OCI-LY1 (cell line): ENCODE results near the gene DNAJA3.

ENCODE experiments used
- H2AFZ ChIP-seq: fragments of 200-600 bp; sonication (generic), shearing (Covaris generic); 2 replicates; pipeline ENCODE4 v1.6.0; 2014; ENCODE audit warnings: antibody characterized with exemption, mild to moderate bottlenecking, low read length
- H3F3A ChIP-seq: fragments of 200-600 bp; sonication (generic), shearing (Covaris generic); 2 replicates; pipeline ENCODE4 v1.6.0; 2014; ENCODE audit warnings: mild to moderate bottlenecking, antibody characterized with exemption, low read length, moderate library complexity; ENCODE audit not compliant: insufficient read depth
- H3K27ac ChIP-seq: fragments of 200-600 bp; sonication (generic); 2 replicates; pipeline ENCODE4 v1.5.1; 2014; ENCODE audit warnings: low read length, mixed run types, mild to moderate bottlenecking, low read depth; ENCODE audit not compliant: poor library complexity, severe bottlenecking
- H3K27me3 ChIP-seq: fragments of 200-600 bp; sonication (generic); 2 replicates; pipeline ENCODE4 v1.6.0; 2014; ENCODE audit warnings: antibody characterized with exemption, mild to moderate bottlenecking, low read length, moderate library complexity; ENCODE audit not compliant: insufficient read depth
- H3K36me3 ChIP-seq: fragments of 200-600 bp; sonication (generic); 2 replicates; pipeline ENCODE4 v1.6.1; 2014; ENCODE audit warnings: mild to moderate bottlenecking, antibody characterized with exemption, low read length, moderate library complexity, mixed read lengths; ENCODE audit not compliant: insufficient read depth
- H3K4me1 ChIP-seq: fragments of 200-600 bp; sonication (generic); 2 replicates; pipeline ENCODE4 v1.5.1; 2014; ENCODE audit warnings: mild to moderate bottlenecking, low read length, moderate library complexity; ENCODE audit not compliant: insufficient read depth, severe bottlenecking
- H3K4me2 ChIP-seq: fragments of 200-600 bp; sonication (generic), shearing (Covaris generic); 2 replicates; pipeline ENCODE4 v1.6.1; 2014; ENCODE audit warnings: low read length
- H3K4me3 ChIP-seq: fragments of 200-600 bp; sonication (generic); 2 replicates; pipeline ENCODE4 v1.5.1; 2014; ENCODE audit warnings: low read length, low read depth, mild to moderate bottlenecking, mixed read lengths; ENCODE audit not compliant: poor library complexity, severe bottlenecking
- H3K79me2 ChIP-seq: fragments of 200-600 bp; shearing (Covaris generic); 2 replicates; pipeline ENCODE4 v1.6.1; 2016; ENCODE audit warnings: mixed run types, low read length, mixed read lengths; ENCODE audit not compliant: insufficient read depth
- H3K9ac ChIP-seq: fragments of 200-600 bp; sonication (generic), shearing (Covaris generic); 2 replicates; pipeline ENCODE4 v1.6.1; 2014; ENCODE audit warnings: mild to moderate bottlenecking, low read length, mixed read lengths
- H3K9me2 ChIP-seq: fragments of 200-600 bp; sonication (generic), shearing (Covaris generic); 2 replicates; pipeline ENCODE4 v1.6.1; 2014; ENCODE audit warnings: low read depth, mild to moderate bottlenecking, low read length, mixed read lengths
- H3K9me3 ChIP-seq: fragments of 200-600 bp; shearing (Covaris generic); 2 replicates; pipeline ENCODE4 v1.6.1; 2014; ENCODE audit warnings: low read length, mixed read lengths
- H4K20me1 ChIP-seq: fragments of 200-600 bp; sonication (generic), shearing (Covaris generic); 2 replicates; pipeline ENCODE4 v1.6.0; 2016; ENCODE audit warnings: mild to moderate bottlenecking, low read length; ENCODE audit not compliant: insufficient read depth
- CTCF ChIP-seq: fragments of 200-600 bp; sonication (generic), shearing (Covaris generic); IDR thresholded peaks from 2 replicates; pipeline ENCODE4 v1.5.1; 2017; ENCODE audit warnings: mild to moderate bottlenecking, antibody characterized with exemption, low read length, moderate library complexity, mixed read lengths
- EZH2 ChIP-seq: fragments of 200-600 bp; sonication (generic), shearing (Covaris generic); IDR thresholded peaks from 2 replicates; pipeline ENCODE4 v1.8.0; 2017; ENCODE audit warnings: borderline replicate concordance, mixed run types, mild to moderate bottlenecking, antibody characterized with exemption, low read length, moderate library complexity, mixed read lengths

DNAJA3 gene

DNA sequence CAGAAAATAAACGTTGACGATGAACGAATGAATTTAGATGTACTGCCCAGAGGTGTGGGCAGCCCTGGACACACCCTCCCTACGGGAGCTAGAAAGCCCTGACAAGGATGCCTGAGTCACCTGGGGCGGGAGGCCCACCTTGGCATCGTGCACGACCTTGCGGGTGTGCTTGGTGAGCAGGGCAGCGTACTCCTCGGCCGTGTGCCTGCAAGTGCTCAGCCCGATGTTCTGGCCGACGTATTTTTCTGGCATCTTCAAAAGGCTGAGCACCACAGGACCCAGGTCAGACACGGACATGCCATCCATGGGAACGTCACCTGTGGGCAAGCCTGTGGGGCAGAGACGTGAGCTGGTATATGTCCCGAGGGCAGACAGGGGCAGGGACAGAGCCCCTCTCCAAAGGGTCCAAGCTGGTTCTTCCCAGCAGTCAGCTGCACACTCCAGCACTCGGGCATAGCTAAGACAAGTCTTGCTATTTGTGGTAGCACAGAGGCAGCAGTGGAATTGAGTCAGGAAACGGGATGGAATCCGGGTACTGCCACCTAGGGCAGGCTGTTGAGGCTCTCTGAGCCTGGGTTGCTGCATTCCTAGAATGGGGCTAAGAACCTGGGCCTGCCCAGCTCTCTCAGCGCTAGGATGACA lies 38.0 kb downstream of the DNAJA3 start:
- no peak for TF ChIP-seq CTCF
- H3K27ac ChIP-seq: no peak overlapping the region

DNA sequence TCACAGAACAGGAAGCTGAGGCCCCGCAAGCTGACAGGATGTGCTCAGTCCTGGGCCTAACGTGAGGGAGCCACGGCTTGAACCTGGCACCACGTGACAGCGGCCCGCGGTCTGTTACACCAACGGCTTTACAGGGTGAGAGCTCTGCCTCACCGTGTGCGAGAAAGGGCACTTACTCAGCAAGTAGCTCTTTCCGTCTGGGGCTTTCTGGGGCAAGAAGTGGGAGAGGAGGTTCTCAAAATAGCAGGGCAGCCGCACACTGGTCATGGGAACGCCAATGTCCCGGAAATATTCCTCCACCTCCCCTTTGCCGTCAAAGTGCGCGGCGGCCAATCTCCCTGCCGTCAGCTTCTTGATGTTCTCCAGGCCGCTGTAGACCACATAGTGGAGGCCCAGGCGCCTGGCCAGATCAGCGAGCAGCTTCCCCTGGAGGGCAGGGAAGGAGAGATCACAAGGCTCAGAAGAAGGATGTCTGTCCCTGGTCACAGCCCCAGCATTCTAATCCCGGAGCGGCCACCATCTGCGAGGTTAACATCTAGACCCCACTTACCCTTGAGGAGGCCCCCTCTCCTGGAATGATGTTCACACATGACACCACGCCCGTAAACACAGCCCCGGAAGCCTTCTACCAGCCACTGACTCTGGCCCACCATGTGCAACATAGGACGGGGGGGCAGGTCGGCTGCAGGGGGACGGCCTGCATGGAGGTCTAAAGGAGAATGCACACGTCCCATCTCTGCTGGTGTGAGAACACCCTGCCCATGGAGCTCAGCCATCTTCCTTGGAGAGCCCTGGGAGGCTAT lies 40.5 kb downstream of the DNAJA3 start:
- Histone ChIP-seq H3K9me2 (no peaks in the 10 kb centered on the region), H3F3A (no peaks in the 10 kb centered on the region), H3K4me2 (no peak overlapping the region), H2AFZ (no peak overlapping the region), H4K20me1 (no peaks in the 10 kb centered on the region), H3K9me3 (no peaks in the 10 kb centered on the region), H3K4me1 (no peaks in the 10 kb centered on the region), H3K79me2 (no peaks in the 10 kb centered on the region), H3K27me3 (no peaks in the 10 kb centered on the region), H3K9ac (no peak overlapping the region), H3K4me3 (no peak overlapping the region), H3K36me3 (peaks cover 71% of the 10 kb centered on the region), H3K27ac (no peak overlapping the region)
- no peak for TF ChIP-seq CTCF
- no peak for TF ChIP-seq EZH2

More for the DNA sequence above, 38.0 kb downstream of the DNAJA3 start:
- Histone ChIP-seq H2AFZ (no peak overlapping the region), H3K36me3 (peaks cover 68% of the 10 kb centered on the region), H3K27me3 (no peaks in the 10 kb centered on the region), H3F3A (no peaks in the 10 kb centered on the region), H3K9me2 (no peaks in the 10 kb centered on the region), H3K79me2 (no peaks in the 10 kb centered on the region), H4K20me1 (no peaks in the 10 kb centered on the region), H3K9ac (no peak overlapping the region), H3K9me3 (no peaks in the 10 kb centered on the region), H3K4me3 (no peak overlapping the region), H3K4me2 (no peak overlapping the region), H3K4me1 (no peaks in the 10 kb centered on the region)

DNA sequence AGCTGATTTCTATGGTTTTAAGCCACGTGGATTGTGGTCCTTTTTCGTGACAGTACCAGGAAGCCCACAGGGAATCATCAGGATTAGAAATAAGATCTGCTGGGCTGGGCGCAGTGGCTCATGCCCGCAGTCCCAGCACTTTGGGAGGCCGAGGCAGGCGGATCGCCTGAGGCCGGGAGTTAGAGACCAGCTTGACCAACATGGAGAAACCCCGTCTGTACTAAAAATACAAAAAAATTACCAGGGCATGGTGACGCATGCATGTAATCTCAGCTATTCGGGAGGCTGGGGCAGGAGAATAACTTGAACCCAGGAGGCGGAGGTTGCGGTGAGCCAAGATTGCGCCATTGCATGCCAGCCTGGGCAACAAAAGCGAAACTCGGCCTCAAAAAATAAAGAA lies 42.2 kb downstream of the DNAJA3 start:
- Histone ChIP-seq H3K4me1 (peaks cover 5% of the 10 kb centered on the region), H3K9me3 (no peaks in the 10 kb centered on the region), H3K36me3 (peaks cover 63% of the 10 kb centered on the region), H3K9ac (no peak overlapping the region), H3K9me2 (no peaks in the 10 kb centered on the region), H3K27me3 (no peaks in the 10 kb centered on the region), H3K27ac (no peak overlapping the region), H3F3A (peaks cover 4% of the 10 kb centered on the region; the same call in 1 of the 2 replicates), H4K20me1 (no peaks in the 10 kb centered on the region), H3K4me2 (no peak overlapping the region), H3K79me2 (no peaks in the 10 kb centered on the region; the same call in 1 of the 2 replicates), H2AFZ (no peak overlapping the region), H3K4me3 (no peak overlapping the region)
- TF ChIP-seq CTCF: no peak
- TF ChIP-seq EZH2: no peak
